ENCODE measurements around the gene C19orf85. TPM values are rescaled to one million over a fixed set of nuclear protein-coding genes. Genes with fewer than 3 reads are reported as not detected.

C19orf85 gene
- polyA plus RNA-seq, 2 of the 4 experiments (the other 2 are of a cell fraction), result not detected

DNA sequence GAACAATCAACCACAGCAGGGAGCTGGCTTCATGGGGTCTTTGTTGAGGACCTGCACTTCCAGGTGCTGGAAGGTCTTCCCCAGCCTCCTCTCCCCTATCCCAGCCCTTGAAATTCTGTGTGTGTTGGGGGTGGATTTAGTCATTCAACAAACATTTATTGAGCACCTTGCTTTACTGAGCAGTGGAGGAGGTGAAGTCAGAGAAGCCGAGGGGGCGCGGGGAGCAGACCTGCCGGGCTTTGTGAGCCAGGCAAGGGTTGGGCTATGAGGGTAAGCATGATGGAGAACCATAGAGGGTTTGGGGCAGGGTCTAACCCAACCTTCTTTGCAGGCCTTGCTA, 3.5 kb upstream of the C19orf85 start:
- POLR2A ChIA-PET, result interaction anchor here (0.6 to 2.7 kb wide), 3 partner anchors 9 to 36 kb away, joined by 3 to 17 read pairs (median 4); partner anchors contain the start of gene ZNF628
- no peak for FAIRE-seq

DNA sequence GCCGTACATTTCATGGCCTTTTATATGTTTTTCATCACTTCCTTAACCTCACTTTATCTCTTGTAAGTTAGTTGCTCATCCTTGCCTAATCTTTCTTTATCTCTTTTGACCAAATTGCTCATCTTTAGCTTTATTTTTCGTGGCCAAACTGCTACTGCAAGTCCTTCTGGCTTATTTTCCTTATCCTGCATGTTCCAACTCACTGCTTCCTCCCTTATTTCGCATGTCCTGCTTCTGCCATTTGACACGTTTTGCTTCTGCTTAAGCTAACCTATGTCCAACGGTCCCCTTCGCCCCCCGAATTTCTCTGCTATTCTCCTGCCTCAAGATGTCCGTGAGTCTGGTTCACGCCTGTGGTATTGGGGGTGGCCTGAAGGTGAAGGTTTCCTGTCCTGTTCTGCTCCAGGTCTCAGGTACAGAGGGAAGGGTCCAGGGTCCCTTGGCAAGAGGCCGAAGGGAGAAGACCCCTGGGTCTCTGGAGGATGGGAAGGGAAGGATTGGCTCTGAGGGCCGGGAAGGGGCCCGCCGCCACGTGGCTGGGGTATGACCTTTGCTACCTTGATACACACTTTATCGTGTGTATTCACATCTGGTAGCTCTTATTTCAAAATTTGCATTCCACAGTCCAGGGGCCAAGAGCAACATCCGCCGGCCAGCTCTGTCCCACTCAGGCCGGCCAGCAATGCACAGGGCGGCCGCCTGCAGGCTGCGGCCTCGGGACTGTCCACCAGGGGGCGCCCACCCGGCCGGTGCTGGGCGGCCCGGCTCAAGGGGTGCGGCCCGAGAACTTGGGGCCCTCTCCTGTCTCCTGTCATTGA, 2.9 kb upstream of the C19orf85 start:
- Histone ChIP-seq H3K9me3 (no peaks in the 10 kb centered on the region), H3K4me1 (peaks cover 6% of the 10 kb centered on the region; the same call in 2 of the 3 replicates), H3K4me2 (peak overlapping the region; percentile 54), H3K27ac (peak overlapping the region; percentile 6 to 35; a peak in 3 of 6 replicates), H3K4me3 (no peak overlapping the region)
- CTCF ChIA-PET, result interaction anchor here (0.5 to 6.9 kb wide), 81 partner anchors 9 to 825 kb away, joined by 3 to 194 read pairs (median 4); partner anchors contain the start of genes DNAAF3, FIZ1, NAT14 and SSC5D
- FAIRE-seq, result no peak
- POLR2A ChIA-PET, result interaction anchor here (0.6 to 2.7 kb wide), 4 partner anchors 9 to 132 kb away, joined by 3 to 17 read pairs (median 4); partner anchors contain the start of genes FIZ1 and ZNF628
- peak; percentile 48 to 73 for DNase-seq (ENCODE audit: low read depth in 1 of 2, low spot score in 1 of 2)
- ATAC-seq, result peak; percentile 75 to 93
- TF ChIP-seq, protein P1, sequence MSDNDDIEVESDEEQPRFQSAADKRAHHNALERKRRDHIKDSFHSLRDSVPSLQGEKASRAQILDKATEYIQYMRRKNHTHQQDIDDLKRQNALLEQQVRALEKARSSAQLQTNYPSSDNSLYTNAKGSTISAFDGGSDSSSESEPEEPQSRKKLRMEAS (IDR thresholded peaks at IDR 0.05), result peak; percentile 30; the same call in 1 of the 2 replicates
- TF ChIP-seq SREBF2 (IDR thresholded peaks at IDR 0.05) (no peak), ZC3H11A (IDR thresholded peaks at IDR 0.05) (no peak), EHF (CRISPR knock-in tag; IDR thresholded peaks at IDR 0.05) (no peak), EP300 (IDR thresholded peaks at IDR 0.05) (no peak), RAD21 (conservative IDR thresholded peaks at IDR 0.05 in 1 of 2, IDR thresholded peaks at IDR 0.05 in 1 of 2) (peak; percentile 57 to 73), SMC3 (IDR thresholded peaks at IDR 0.05) (peak; percentile 93), RFX5 (IDR thresholded peaks at IDR 0.05) (peak; percentile 66; the same call in 1 of the 2 replicates)
- TF ChIP-seq, protein P2, sequence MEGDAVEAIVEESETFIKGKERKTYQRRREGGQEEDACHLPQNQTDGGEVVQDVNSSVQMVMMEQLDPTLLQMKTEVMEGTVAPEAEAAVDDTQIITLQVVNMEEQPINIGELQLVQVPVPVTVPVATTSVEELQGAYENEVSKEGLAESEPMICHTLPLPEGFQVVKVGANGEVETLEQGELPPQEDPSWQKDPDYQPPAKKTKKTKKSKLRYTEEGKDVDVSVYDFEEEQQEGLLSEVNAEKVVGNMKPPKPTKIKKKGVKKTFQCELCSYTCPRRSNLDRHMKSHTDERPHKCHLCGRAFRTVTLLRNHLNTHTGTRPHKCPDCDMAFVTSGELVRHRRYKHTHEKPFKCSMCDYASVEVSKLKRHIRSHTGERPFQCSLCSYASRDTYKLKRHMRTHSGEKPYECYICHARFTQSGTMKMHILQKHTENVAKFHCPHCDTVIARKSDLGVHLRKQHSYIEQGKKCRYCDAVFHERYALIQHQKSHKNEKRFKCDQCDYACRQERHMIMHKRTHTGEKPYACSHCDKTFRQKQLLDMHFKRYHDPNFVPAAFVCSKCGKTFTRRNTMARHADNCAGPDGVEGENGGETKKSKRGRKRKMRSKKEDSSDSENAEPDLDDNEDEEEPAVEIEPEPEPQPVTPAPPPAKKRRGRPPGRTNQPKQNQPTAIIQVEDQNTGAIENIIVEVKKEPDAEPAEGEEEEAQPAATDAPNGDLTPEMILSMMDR (IDR thresholded peaks at IDR 0.05), result peak; percentile 99
- WGBS (ENCODE audit: missing lambda C conversion rate), result 32% methylated on average over 29 of the region's 29 CpGs

More for the DNA sequence above, 3.5 kb upstream of the C19orf85 start:
- DNase-seq (ENCODE audit: low read depth in 1 of 2, low spot score in 1 of 2), result no peak
- Histone ChIP-seq H3K4me1 (peaks cover 5% of the 10 kb centered on the region; the same call in 2 of the 3 replicates), H3K4me2 (peak overlapping the region; percentile 54), H3K9me3 (no peaks in the 10 kb centered on the region), H3K4me3 (no peak overlapping the region), H3K27ac (peak overlapping the region; percentile 6 to 35; a peak in 3 of 6 replicates)
- peak; percentile 36 to 37; a peak in 4 of 6 replicates for ATAC-seq
- CTCF ChIA-PET, result interaction anchor here (0.5 to 6.9 kb wide), 70 partner anchors 9 to 383 kb away, joined by 3 to 194 read pairs (median 5); partner anchors contain the start of genes DNAAF3, FIZ1, NAT14 and SSC5D
- TF ChIP-seq, protein P3, sequence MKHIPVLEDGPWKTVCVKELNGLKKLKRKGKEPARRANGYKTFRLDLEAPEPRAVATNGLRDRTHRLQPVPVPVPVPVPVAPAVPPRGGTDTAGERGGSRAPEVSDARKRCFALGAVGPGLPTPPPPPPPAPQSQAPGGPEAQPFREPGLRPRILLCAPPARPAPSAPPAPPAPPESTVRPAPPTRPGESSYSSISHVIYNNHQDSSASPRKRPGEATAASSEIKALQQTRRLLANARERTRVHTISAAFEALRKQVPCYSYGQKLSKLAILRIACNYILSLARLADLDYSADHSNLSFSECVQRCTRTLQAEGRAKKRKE (CRISPR knock-in tag; IDR thresholded peaks at IDR 0.05; ENCODE audit: low read depth), result no peak
- TF ChIP-seq, protein P2 (IDR thresholded peaks at IDR 0.05), result peak; percentile 50
- no peak for TF ChIP-seq RFX5 (IDR thresholded peaks at IDR 0.05)
- 2% methylated on average over 4 of the region's 4 CpGs for WGBS (ENCODE audit: missing lambda C conversion rate)

DNA sequence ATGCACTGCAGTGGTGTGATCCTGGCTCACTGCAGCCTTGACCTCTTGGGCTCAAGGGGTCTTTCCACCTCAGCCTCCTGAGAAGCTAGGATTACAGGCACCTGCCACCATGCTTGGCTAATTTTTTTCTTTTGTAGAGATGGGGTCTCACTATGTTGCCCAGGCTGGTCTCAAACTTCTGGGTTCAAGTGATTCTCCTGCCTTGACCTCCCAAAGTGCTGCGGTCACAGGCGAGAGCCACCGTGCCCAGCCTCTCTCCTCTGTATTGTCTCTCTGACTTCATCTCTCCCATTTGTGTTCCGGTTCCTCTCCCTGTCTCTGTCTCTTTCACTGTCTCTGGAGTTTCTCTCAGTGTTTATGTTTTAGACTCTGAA, 1.7 kb upstream of the C19orf85 start:
- H3K4me1 ChIP-seq, result peaks cover 8% of the 10 kb centered on the region; the same call in 2 of the 3 replicates
- ChIA-PET CTCF (interaction anchor here (0.9 to 6.9 kb wide), 21 partner anchors 11 to 325 kb away, joined by 3 to 194 read pairs (median 22); partner anchors contain the start of genes NAT14, SSC5D, TMEM238 and ZNF628), POLR2A (interaction anchor here (1.5 to 2.7 kb wide), 2 partner anchors 10 to 133 kb away, joined by 3 to 17 read pairs; partner anchors contain the start of genes FIZ1 and ZNF628)
- FAIRE-seq (no peak), DNase-seq (ENCODE audit: low read depth in 1 of 2, low spot score in 1 of 2) (no peak), ATAC-seq (no peak)
- no peak overlapping the region for H3K4me3 ChIP-seq
- H3K4me2 ChIP-seq, result no peak overlapping the region
- 85% methylated on average over 4 of the region's 4 CpGs for WGBS (ENCODE audit: missing lambda C conversion rate)
- no peak overlapping the region for H3K27ac ChIP-seq
- TF ChIP-seq SREBF2 (IDR thresholded peaks at IDR 0.05) (no peak), RFX5 (IDR thresholded peaks at IDR 0.05) (no peak), EHMT2 (IDR thresholded peaks at IDR 0.05; ENCODE audit: low read depth) (no peak), PHF8 (IDR thresholded peaks at IDR 0.05; ENCODE audit: borderline replicate concordance, low read depth) (no peak), RAD21 (conservative IDR thresholded peaks at IDR 0.05 in 1 of 2, IDR thresholded peaks at IDR 0.05 in 1 of 2) (no peak), POLR2A (IDR thresholded peaks at IDR 0.05; ENCODE audit: low read length) (no peak), JUN (IDR thresholded peaks at IDR 0.05) (no peak), CBX2 (IDR thresholded peaks at IDR 0.05; ENCODE audit: borderline replicate concordance, low read depth) (no peak)
- TF ChIP-seq, protein P4, sequence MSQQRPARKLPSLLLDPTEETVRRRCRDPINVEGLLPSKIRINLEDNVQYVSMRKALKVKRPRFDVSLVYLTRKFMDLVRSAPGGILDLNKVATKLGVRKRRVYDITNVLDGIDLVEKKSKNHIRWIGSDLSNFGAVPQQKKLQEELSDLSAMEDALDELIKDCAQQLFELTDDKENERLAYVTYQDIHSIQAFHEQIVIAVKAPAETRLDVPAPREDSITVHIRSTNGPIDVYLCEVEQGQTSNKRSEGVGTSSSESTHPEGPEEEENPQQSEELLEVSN (IDR thresholded peaks at IDR 0.05; ENCODE audit: borderline replicate concordance, low read depth), result no peak
- H3K9me3 ChIP-seq, result no peaks in the 10 kb centered on the region
